Right ventricle myocardium superior (tissue), 1 donor: ENCODE results near the gene ELOA. TPM values are rescaled to one million over a fixed set of nuclear protein-coding genes. Genes with fewer than 3 reads are reported as not detected.
"Not testable (repeated sequence)": the region's sequence is repeated elsewhere in the genome, so short reads cannot be mapped to it uniquely, and the experiment has no call there.

Experiments
- ATAC-seq: fragments of 200-7000 bp; cut with Tn5 transposase; one replicate; pipeline ENCODE4 v1.9.1; 2020; ENCODE audit warnings: mild to moderate bottlenecking; ENCODE audit not compliant: poor library complexity
- DNase-seq: peaks from one replicate; pipeline ENCODE4 v3.0.0-alpha.2; 2020
- intact Hi-C: fragments of 100-400 bp; cut with DNase I; formaldehyde crosslinking; loops from one replicate; pipeline ENCODE4 v1.11.2; 2022
- total RNA-seq: library from RNA; stranded (reverse); fragmentation: NEBNext Ultra II Directional; extraction: Animal tissue kit (Norgen Biotek cat#: 25700); gene quantifications from one replicate; pipeline ENCODE4 v1.2.1, GENCODE V29; 2021
- donor health status: DM: no; HTN: yes; CAD: no; lungs with severe emphysema.

The ELOA gene
- total RNA-seq, 1 donor from 2014 or later: 34.5 TPM

- intact Hi-C loops: no loop called here
- no peak for DNase-seq
- no peak for ATAC-seq
These were observed 10.7 kb upstream of the ELOA start for GRCh38 chr1:23732363-23733224.

- ATAC-seq, intact Hi-C loops, DNase-seq: not testable (repeated sequence)
These were observed 10.0 kb upstream of the ELOA start for GRCh38 chr1:23733281-23733680.

GRCh38 chr1:23736437-23737134 is 6.7 kb upstream of the ELOA start:
- ATAC-seq (no peak), DNase-seq (no peak)
- intact Hi-C loops: no loop called here

GRCh38 chr1:23741609-23742008 is 1.7 kb upstream of the ELOA start:
- intact Hi-C loops: loop anchor here (10.0 kb wide), 1 partner anchor 47 kb away; the partner anchor contains the start of gene RPL11
- DNase-seq: no peak
- ATAC-seq: no peak

GRCh38 chr1:23742670-23743286 is 493 bp upstream of the ELOA start:
- DNase-seq: peak; percentile 57
- intact Hi-C loops: loop anchor here (10.0 kb wide), 1 partner anchor 48 kb away; the partner anchor contains the start of gene RPL11

GRCh38 chr1:23745515-23745914 is 2.2 kb downstream of the ELOA start:
- intact Hi-C loops: loop anchor here (10.0 kb wide), 1 partner anchor 51 kb away; the partner anchor contains the start of gene RPL11
- no peak for DNase-seq
- no peak for ATAC-seq

More at GRCh38 chr1:23742670-23743286, 493 bp upstream of the ELOA start:
- ATAC-seq: peak; percentile 14

- DNase-seq: no peak
- no peak for ATAC-seq
- intact Hi-C loops: loop anchor here (10.0 kb wide), 1 partner anchor 53 kb away; the partner anchor contains the start of gene RPL11
These were observed 4.7 kb downstream of the ELOA start for GRCh38 chr1:23748016-23748415.

- peak; percentile 69 for ATAC-seq
- DNase-seq: no peak
- intact Hi-C loops: no loop called here
These were observed 8.0 kb downstream of the ELOA start for GRCh38 chr1:23751050-23751814.

GRCh38 chr1:23751815-23752200 is 8.5 kb downstream of the ELOA start:
- no peak for ATAC-seq
- DNase-seq: no peak
- intact Hi-C loops: no loop called here

- DNase-seq: no peak
- no peak for ATAC-seq
- intact Hi-C loops: no loop called here
These were observed 9.6 kb downstream of the ELOA start for GRCh38 chr1:23752909-23753308.

- no peak for DNase-seq
- intact Hi-C loops: no loop called here
- ATAC-seq: no peak
These were observed 13.4 kb downstream of the ELOA start for GRCh38 chr1:23756676-23757075.

GRCh38 chr1:23757812-23758211 is 14.5 kb downstream of the ELOA start:
- intact Hi-C loops: no loop called here
- DNase-seq (no peak), ATAC-seq (no peak)

- intact Hi-C loops: no loop called here
- ATAC-seq (peak; percentile 71), DNase-seq (no peak)
These were observed 16.0 kb downstream of the ELOA start for GRCh38 chr1:23759277-23759676.

- ATAC-seq (no peak), DNase-seq (no peak)
- intact Hi-C loops: no loop called here
These were observed 19.8 kb downstream of the ELOA start for GRCh38 chr1:23763041-23763577.

- peak; percentile 59 for ATAC-seq
- no peak for DNase-seq
- intact Hi-C loops: no loop called here
These were observed 25.5 kb downstream of the ELOA start for GRCh38 chr1:23768733-23769132.

GRCh38 chr1:23772049-23772853 is 29.0 kb downstream of the ELOA start:
- intact Hi-C loops: loop anchor here (5.0 kb wide), 1 partner anchor 95 kb away; the partner anchor contains the start of gene FUCA1
- peak; percentile 84 for ATAC-seq
- peak; percentile 92 for DNase-seq

GRCh38 chr1:23772854-23773242 is 29.6 kb downstream of the ELOA start:
- ATAC-seq (no peak), DNase-seq (no peak)
- intact Hi-C loops: loop anchor here (5.0 kb wide), 1 partner anchor 94 kb away; the partner anchor contains the start of gene FUCA1
